ENCODE data around the gene ULK2. TPM values are rescaled to one million over a fixed set of nuclear protein-coding genes. Genes with fewer than 3 reads are reported as not detected.

The ULK2 gene
- polyA plus RNA-seq, 1 of the 3 experiments (the other 2 are of a cell fraction), result 18.0 TPM

DNA sequence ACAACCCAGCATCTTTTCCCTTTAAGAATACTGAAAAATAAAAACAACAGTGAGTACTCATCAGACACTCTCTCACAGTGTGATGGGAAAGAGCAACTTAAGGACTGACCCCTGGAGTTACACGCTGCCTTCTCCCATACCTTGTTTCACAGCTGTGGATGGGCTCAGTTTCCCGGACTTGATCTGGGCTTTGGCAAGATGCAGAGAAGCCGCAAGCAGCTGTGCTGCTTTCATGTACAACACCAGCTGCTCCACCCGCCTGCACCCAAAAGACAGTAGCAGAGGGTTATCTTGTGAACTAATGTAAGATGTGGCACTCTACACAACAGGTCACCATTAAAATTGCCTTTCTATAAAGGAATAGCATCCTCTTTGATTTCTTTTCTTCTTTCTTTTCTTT lies 86.9 kb downstream of the ULK2 start:
- Histone ChIP-seq H3K4me3 (ENCODE audit: low read depth in 2 of 2, low read length in 1 of 2) (no peak overlapping the region), H3K9ac (no peak overlapping the region), H3K9me3 (no peaks in the 10 kb centered on the region), H3K9me2 (no peaks in the 10 kb centered on the region), H3K4me1 (ENCODE audit: control insufficient read depth in 1 of 2, insufficient read depth in 2 of 2, low read depth in 1 of 2, low read length in 1 of 2) (no peaks in the 10 kb centered on the region), H4K20me1 (ENCODE audit: insufficient read depth) (no peaks in the 10 kb centered on the region), H3K27me3 (ENCODE audit: insufficient read depth) (no peaks in the 10 kb centered on the region), H3F3A (replicated peaks; ENCODE audit: insufficient read depth) (no peaks in the 10 kb centered on the region), H2AFZ (ENCODE audit: low read depth) (no peak overlapping the region), H3K79me2 (ENCODE audit: insufficient read depth) (no peaks in the 10 kb centered on the region), H3K27ac (ENCODE audit: low read depth in 2 of 2, low read length in 1 of 2) (no peak overlapping the region), H3K4me2 (no peak overlapping the region), H3K36me3 (replicated peaks in 1 of 2; ENCODE audit: control insufficient read depth in 1 of 2, insufficient read depth in 2 of 2, low read length in 1 of 2) (peaks cover 40 to 44% of the 10 kb centered on the region in 2 experiments)
- TF ChIP-seq, protein P1, sequence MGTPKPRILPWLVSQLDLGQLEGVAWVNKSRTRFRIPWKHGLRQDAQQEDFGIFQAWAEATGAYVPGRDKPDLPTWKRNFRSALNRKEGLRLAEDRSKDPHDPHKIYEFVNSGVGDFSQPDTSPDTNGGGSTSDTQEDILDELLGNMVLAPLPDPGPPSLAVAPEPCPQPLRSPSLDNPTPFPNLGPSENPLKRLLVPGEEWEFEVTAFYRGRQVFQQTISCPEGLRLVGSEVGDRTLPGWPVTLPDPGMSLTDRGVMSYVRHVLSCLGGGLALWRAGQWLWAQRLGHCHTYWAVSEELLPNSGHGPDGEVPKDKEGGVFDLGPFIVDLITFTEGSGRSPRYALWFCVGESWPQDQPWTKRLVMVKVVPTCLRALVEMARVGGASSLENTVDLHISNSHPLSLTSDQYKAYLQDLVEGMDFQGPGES (IDR thresholded peaks at IDR 0.05; ENCODE audit: low read depth, low read length), result no peak
- TF ChIP-seq EP300 (IDR thresholded peaks at IDR 0.05; ENCODE audit: borderline replicate concordance in 1 of 2, low read depth in 1 of 2, low read length in 1 of 2) (no peak), MEF2A (IDR thresholded peaks at IDR 0.05; ENCODE audit: borderline replicate concordance, low read depth) (no peak), JUND (IDR thresholded peaks at IDR 0.05) (no peak), GATA2 (CRISPR knock-in tag; IDR thresholded peaks at IDR 0.05) (no peak), SIN3A (IDR thresholded peaks at IDR 0.05; ENCODE audit: borderline replicate concordance, low read depth, low read length) (no peak), RCOR1 (IDR thresholded peaks at IDR 0.05; ENCODE audit: low read length) (no peak), ELF1 (IDR thresholded peaks at IDR 0.05) (no peak), FOXM1 (IDR thresholded peaks at IDR 0.05; ENCODE audit: low read depth) (no peak), POLR2AphosphoS5 (IDR thresholded peaks at IDR 0.05; ENCODE audit: low read depth, low read length) (no peak), TEAD4 (IDR thresholded peaks at IDR 0.05; ENCODE audit: borderline replicate concordance, insufficient read depth) (no peak), NFIC (IDR thresholded peaks at IDR 0.05; ENCODE audit: borderline replicate concordance) (no peak), RAD21 (IDR thresholded peaks at IDR 0.05; ENCODE audit: low read length) (no peak), RFX5 (IDR thresholded peaks at IDR 0.05; ENCODE audit: low read length) (no peak), GABPA (IDR thresholded peaks at IDR 0.05; ENCODE audit: low read depth) (no peak), FOSL2 (IDR thresholded peaks at IDR 0.05; ENCODE audit: borderline replicate concordance, low read depth) (no peak)
- TF ChIP-seq, protein P2, sequence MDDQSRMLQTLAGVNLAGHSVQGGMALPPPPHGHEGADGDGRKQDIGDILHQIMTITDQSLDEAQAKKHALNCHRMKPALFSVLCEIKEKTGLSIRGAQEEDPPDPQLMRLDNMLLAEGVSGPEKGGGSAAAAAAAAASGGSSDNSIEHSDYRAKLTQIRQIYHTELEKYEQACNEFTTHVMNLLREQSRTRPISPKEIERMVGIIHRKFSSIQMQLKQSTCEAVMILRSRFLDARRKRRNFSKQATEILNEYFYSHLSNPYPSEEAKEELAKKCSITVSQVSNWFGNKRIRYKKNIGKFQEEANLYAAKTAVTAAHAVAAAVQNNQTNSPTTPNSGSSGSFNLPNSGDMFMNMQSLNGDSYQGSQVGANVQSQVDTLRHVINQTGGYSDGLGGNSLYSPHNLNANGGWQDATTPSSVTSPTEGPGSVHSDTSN (IDR thresholded peaks at IDR 0.05), result no peak
- TF ChIP-seq, protein P3, sequence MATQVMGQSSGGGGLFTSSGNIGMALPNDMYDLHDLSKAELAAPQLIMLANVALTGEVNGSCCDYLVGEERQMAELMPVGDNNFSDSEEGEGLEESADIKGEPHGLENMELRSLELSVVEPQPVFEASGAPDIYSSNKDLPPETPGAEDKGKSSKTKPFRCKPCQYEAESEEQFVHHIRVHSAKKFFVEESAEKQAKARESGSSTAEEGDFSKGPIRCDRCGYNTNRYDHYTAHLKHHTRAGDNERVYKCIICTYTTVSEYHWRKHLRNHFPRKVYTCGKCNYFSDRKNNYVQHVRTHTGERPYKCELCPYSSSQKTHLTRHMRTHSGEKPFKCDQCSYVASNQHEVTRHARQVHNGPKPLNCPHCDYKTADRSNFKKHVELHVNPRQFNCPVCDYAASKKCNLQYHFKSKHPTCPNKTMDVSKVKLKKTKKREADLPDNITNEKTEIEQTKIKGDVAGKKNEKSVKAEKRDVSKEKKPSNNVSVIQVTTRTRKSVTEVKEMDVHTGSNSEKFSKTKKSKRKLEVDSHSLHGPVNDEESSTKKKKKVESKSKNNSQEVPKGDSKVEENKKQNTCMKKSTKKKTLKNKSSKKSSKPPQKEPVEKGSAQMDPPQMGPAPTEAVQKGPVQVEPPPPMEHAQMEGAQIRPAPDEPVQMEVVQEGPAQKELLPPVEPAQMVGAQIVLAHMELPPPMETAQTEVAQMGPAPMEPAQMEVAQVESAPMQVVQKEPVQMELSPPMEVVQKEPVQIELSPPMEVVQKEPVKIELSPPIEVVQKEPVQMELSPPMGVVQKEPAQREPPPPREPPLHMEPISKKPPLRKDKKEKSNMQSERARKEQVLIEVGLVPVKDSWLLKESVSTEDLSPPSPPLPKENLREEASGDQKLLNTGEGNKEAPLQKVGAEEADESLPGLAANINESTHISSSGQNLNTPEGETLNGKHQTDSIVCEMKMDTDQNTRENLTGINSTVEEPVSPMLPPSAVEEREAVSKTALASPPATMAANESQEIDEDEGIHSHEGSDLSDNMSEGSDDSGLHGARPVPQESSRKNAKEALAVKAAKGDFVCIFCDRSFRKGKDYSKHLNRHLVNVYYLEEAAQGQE (IDR thresholded peaks at IDR 0.05; ENCODE audit: low read depth, low read length), result no peak
- TF ChIP-seq, protein P4, sequence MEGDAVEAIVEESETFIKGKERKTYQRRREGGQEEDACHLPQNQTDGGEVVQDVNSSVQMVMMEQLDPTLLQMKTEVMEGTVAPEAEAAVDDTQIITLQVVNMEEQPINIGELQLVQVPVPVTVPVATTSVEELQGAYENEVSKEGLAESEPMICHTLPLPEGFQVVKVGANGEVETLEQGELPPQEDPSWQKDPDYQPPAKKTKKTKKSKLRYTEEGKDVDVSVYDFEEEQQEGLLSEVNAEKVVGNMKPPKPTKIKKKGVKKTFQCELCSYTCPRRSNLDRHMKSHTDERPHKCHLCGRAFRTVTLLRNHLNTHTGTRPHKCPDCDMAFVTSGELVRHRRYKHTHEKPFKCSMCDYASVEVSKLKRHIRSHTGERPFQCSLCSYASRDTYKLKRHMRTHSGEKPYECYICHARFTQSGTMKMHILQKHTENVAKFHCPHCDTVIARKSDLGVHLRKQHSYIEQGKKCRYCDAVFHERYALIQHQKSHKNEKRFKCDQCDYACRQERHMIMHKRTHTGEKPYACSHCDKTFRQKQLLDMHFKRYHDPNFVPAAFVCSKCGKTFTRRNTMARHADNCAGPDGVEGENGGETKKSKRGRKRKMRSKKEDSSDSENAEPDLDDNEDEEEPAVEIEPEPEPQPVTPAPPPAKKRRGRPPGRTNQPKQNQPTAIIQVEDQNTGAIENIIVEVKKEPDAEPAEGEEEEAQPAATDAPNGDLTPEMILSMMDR (IDR thresholded peaks at IDR 0.05), result no peak
- TF ChIP-seq, protein P5, sequence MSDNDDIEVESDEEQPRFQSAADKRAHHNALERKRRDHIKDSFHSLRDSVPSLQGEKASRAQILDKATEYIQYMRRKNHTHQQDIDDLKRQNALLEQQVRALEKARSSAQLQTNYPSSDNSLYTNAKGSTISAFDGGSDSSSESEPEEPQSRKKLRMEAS (IDR thresholded peaks at IDR 0.05; ENCODE audit: low read depth), result no peak
- WGBS (ENCODE audit: low lambda C conversion rate), result 96% methylated on average over 4 of the region's 4 CpGs
- ChIA-PET POLR2A (no interaction called here), CTCF (interaction anchor here (1.3 to 8.8 kb wide), 5 partner anchors 13 to 268 kb away, joined by 3 to 63 read pairs (median 6); no protein-coding TSS in a partner anchor)
- DNase-seq, result no peak

Data from SK-N-SH (cell line).